Upper lobe of right lung (tissue), 1 donor: ENCODE measurements around the gene LRRC19. TPM values are rescaled to one million over a fixed set of nuclear protein-coding genes. Genes with fewer than 3 reads are reported as not detected.

Source experiments
- ATAC-seq: fragments of 200-7000 bp; cut with Tn5 transposase; one replicate; pipeline ENCODE4 v1.9.1; 2020; ENCODE audit warnings: mild to moderate bottlenecking, moderate library complexity
- DNase-seq: peaks from one replicate; pipeline ENCODE4 v3.0.0-alpha.2; 2020
- H3K27ac ChIP-seq: fragments of 200-600 bp; one replicate; pipeline ENCODE4 v1.8.0; 2022
- H3K27me3 ChIP-seq: fragments of 200-600 bp; one replicate; pipeline ENCODE4 v1.8.0; 2022; ENCODE audit warnings: mild to moderate bottlenecking
- H3K36me3 ChIP-seq: fragments of 200-600 bp; one replicate; pipeline ENCODE4 v1.8.0; 2022
- H3K4me1 ChIP-seq: fragments of 200-600 bp; one replicate; pipeline ENCODE4 v1.8.0; 2022
- H3K4me3 ChIP-seq: fragments of 200-600 bp; one replicate; pipeline ENCODE4 v1.8.0; 2022; ENCODE audit warnings: mild to moderate bottlenecking
- H3K9me3 ChIP-seq: fragments of 200-600 bp; one replicate; pipeline ENCODE4 v1.8.0; 2022
- intact Hi-C: fragments of 100-400 bp; cut with DNase I; formaldehyde crosslinking; loops from one replicate; pipeline ENCODE4 v1.11.0; 2022
- long read RNA-seq: library from polyadenylated mRNA; unstranded; transcript quantifications from one replicate; pipeline ENCODE4 v2.0.0, GENCODE V29; 2021
- total RNA-seq: library from RNA; stranded (reverse); fragmentation: NEBNext Ultra II Directional; extraction: Animal tissue kit (Norgen Biotek cat#: 25700); gene quantifications from one replicate; pipeline ENCODE4 v1.2.1, GENCODE V29; 2021
- TF ChIP-seq, protein P1 (sequence below): fragments of 200-600 bp; IDR thresholded peaks from one replicate; pipeline ENCODE4 v1.8.0; 2022; ENCODE audit warnings: antibody characterized with exemption
- donor health status: DM: no; HTN: yes; CAD: no; lungs with severe emphysema.

Gene LRRC19, protein sequence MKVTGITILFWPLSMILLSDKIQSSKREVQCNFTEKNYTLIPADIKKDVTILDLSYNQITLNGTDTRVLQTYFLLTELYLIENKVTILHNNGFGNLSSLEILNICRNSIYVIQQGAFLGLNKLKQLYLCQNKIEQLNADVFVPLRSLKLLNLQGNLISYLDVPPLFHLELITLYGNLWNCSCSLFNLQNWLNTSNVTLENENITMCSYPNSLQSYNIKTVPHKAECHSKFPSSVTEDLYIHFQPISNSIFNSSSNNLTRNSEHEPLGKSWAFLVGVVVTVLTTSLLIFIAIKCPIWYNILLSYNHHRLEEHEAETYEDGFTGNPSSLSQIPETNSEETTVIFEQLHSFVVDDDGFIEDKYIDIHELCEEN
- total RNA-seq, result 0.64 TPM
- long read RNA-seq, partial matches to known transcripts, result 1 of 1 reads
- long read RNA-seq, other reads (novel, unspliced or antisense), result 0 of 1 reads

DNA sequence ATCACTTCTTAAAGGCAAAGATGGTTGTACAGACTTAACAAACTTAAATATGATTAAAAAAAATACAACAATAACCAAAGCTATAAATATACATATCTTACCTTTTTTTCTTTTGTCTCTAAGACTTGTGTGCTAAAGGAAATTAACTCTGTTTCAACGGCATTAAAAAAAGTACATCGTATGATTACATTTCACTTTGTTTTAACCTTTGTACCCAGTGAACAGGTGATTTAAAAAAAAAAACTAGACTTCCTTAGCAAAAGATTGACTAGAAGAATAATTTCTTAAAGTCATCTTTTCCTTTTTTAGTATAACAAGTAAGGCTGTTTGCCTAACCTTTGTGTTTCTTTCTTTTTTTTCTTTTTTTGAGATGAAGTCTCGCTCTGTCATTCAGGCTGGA, at the start of gene LRRC19:
LRRC19 (minus strand) TSS at position 182 of the 400 bp plus-strand sequence. CDS start 5,978 bp downstream, outside the sequence.
- no peak within 1 kb of the TSS for H3K4me3 ChIP-seq
- ATAC-seq, result no peak
- TF ChIP-seq, protein P1, sequence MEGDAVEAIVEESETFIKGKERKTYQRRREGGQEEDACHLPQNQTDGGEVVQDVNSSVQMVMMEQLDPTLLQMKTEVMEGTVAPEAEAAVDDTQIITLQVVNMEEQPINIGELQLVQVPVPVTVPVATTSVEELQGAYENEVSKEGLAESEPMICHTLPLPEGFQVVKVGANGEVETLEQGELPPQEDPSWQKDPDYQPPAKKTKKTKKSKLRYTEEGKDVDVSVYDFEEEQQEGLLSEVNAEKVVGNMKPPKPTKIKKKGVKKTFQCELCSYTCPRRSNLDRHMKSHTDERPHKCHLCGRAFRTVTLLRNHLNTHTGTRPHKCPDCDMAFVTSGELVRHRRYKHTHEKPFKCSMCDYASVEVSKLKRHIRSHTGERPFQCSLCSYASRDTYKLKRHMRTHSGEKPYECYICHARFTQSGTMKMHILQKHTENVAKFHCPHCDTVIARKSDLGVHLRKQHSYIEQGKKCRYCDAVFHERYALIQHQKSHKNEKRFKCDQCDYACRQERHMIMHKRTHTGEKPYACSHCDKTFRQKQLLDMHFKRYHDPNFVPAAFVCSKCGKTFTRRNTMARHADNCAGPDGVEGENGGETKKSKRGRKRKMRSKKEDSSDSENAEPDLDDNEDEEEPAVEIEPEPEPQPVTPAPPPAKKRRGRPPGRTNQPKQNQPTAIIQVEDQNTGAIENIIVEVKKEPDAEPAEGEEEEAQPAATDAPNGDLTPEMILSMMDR, result no peak
- no peaks in the 10 kb centered on the region for H3K9me3 ChIP-seq
- H3K36me3 ChIP-seq, result peaks cover 7% of the 10 kb centered on the region
- DNase-seq, result no peak
- no peaks in the 10 kb centered on the region for H3K4me1 ChIP-seq
- intact Hi-C loops, result no loop called here
- no peak within 1 kb of the TSS for H3K27ac ChIP-seq
- no peaks in the 10 kb centered on the region for H3K27me3 ChIP-seq

DNA sequence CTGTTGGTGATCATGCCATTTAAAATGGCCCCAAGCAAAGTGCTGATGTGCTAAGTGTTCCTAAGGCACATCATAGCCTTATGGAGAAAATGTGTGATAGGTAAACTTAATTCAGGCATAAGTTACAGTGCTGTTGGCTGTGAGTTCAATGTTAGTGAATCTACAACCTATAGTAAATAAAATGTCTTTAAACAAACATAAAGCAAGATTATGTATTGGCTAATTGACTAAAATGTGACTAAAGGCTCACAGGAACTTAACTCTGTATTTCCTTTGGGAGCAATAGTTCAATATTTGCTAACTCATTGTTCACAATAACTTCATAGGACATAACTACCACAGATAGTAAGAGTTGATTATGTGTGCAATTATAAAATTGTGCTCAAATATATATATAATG, 49.4 kb upstream of the LRRC19 start:
- H3K27me3 ChIP-seq, result no peaks in the 10 kb centered on the region
- intact Hi-C loops, result no loop called here
- no peaks in the 10 kb centered on the region for H3K4me1 ChIP-seq
- H3K9me3 ChIP-seq, result no peaks in the 10 kb centered on the region
- no peak for ATAC-seq
- TF ChIP-seq, protein P1, result no peak
- no peak overlapping the region for H3K4me3 ChIP-seq
- DNase-seq, result no peak
- peaks cover 4% of the 10 kb centered on the region for H3K36me3 ChIP-seq
- no peak overlapping the region for H3K27ac ChIP-seq

DNA sequence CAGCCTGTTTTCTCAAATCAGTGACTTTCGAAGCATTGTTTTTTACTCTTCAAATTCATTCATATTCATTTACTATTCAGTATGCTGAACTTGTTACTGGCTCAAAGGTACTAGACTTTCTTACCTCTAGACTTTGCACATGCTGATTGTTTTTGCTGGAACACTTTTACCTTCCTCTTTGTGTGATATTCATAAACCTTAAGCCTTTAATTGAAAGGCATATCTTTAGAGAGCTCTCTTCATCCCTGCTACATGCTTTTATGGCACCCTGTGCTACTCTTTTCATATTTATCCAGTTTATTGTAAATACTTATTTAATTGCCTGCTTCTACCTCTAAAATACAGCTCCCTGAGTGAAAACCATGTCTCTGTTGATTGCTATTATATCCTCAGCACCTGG, 48.7 kb upstream of the LRRC19 start:
- DNase-seq (no peak), ATAC-seq (no peak)
- Histone ChIP-seq H3K9me3 (no peaks in the 10 kb centered on the region), H3K27ac (peak overlapping the region; percentile 1), H3K4me1 (no peaks in the 10 kb centered on the region), H3K4me3 (no peak overlapping the region), H3K36me3 (peaks cover 4% of the 10 kb centered on the region), H3K27me3 (no peaks in the 10 kb centered on the region)
- TF ChIP-seq, protein P1, result no peak
- intact Hi-C loops, result no loop called here

DNA sequence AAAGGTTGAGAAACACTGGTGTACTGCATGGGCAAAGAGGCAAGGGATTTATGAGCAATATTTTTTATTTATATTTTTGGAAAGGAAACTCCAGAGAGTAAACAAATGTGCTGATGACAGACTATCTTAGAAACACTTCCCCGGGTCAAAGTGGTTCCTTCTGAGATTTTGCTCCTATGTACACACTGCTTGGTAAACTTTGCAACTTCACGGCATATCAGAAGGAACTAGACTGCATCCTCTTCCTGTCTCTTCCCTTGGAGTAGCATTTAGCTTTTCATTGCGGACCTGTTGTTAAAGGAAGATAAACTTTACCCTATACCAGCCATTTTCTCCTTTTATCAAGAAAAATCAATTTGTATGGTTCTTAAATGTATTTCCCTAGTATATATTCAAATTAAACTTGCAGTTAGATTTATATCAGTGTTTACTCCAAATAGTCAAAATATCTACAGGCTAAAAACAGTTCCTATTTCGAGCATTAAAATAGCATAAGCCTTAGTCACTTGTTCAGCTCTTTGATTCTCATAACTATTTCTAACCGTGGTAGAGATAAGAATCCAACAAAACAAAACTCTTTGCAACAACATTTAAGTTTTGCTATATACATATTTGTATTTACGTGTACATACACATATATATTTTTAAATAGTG, 48.0 kb upstream of the LRRC19 start:
- ATAC-seq (peak; percentile 61), DNase-seq (no peak)
- Histone ChIP-seq H3K9me3 (no peaks in the 10 kb centered on the region), H3K27ac (no peak overlapping the region), H3K4me1 (no peaks in the 10 kb centered on the region), H3K36me3 (peaks cover 4% of the 10 kb centered on the region), H3K27me3 (no peaks in the 10 kb centered on the region), H3K4me3 (no peak overlapping the region)
- TF ChIP-seq, protein P1, result no peak
- intact Hi-C loops, result no loop called here

DNA sequence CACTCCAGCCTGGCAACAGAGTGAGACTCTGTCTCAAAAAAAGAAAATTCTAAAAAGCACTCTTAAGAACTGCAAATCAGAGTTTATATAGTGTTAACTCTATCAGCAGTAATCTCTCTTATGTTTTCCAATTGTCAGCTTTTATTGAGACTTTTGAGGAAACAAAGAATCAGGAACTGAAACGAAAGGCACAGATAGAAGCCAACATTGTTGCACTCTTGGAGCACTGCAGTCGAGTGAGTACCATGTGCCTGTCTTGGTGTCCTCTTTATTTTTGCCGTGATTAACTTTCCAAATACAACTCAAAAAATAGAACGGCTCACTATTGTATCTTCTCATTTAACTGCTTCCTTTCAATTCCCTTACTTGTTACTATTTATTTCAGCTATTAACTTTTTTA, 41.7 kb upstream of the LRRC19 start:
- no peak overlapping the region for H3K27ac ChIP-seq
- H3K4me1 ChIP-seq, result no peaks in the 10 kb centered on the region
- no peaks in the 10 kb centered on the region for H3K36me3 ChIP-seq
- ATAC-seq (no peak), DNase-seq (no peak)
- H3K27me3 ChIP-seq, result no peaks in the 10 kb centered on the region
- TF ChIP-seq, protein P1, result no peak
- no peaks in the 10 kb centered on the region for H3K9me3 ChIP-seq
- no peak overlapping the region for H3K4me3 ChIP-seq
- intact Hi-C loops, result no loop called here
